ENCODE results near the gene S100A5. TPM values are rescaled to one million over a fixed set of nuclear protein-coding genes. Genes with fewer than 3 reads are reported as not detected.
A peak's percentile ranks its signal among the peaks of the same experiment; 100 is the strongest.

S100A5 gene
- total and polyA plus RNA-seq, 11 donors, result not detected

DNA sequence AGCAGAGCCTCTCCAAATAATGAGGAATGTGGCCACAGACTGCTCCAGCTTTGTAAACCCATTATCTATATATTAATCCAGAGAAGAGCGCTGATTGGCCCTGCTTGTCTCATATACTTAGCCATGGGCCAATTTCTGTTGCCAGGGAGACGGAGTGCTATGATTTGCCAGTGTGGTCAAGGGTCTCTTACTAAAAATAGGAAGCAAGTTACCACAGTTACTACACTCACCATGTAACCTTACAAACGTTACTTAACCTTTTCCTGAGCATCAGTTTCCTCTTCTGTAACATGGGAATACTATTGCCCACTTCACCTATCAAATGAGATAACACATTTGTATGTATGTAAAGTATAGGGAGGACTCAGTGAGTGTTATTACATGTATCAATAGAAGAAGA is 32.6 kb upstream of the S100A5 start:
- 76 to 87% (median 80%) methylated on average over 3 of the region's 3 CpGs for WGBS, 4 donors
- intact Hi-C loops (cut with DNase I), result loop anchor here in 9 of 10 donors (2.0 to 10.0 kb wide), 11 partner anchors 39 to 219 kb away; partner anchors contain the start of genes S100A14 (in 5 of the 9), S100A16 (in 2 of the 9), ILF2 (in 1 of the 9) and S100A9 (in 1 of the 9)
- ATAC-seq, result no peak

DNA sequence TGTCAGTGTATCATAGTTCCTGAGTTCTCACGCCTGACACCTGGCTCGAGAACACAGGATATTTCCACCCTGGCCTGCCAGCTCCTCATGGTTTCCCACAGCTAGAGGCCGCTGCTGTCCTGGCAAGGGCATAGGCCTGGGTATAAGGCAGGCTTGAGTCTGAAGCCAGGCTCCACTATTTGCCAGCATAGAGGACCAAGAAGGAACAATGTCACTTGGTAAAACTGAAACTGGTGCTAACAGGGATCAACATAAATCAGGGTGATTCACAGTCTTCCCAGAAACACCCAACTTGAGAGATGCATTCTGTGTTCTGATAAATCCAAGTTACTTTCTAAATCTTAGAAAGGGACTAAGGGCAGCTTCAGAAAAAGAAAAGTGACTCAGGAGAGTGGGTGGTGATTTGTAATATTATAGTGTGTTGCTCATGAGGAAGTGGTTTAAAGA is 31.9 kb upstream of the S100A5 start:
- peak overlapping the region in 11 of 12 donors; percentile 20 to 76 (median 41) for H3K27ac ChIP-seq
- WGBS, 4 donors, result 10 to 16% (median 14%) methylated on average over 3 of the region's 3 CpGs
- TF ChIP-seq POLR2A (IDR thresholded peaks at IDR 0.05) (no peak), CTCF (IDR thresholded peaks at IDR 0.05) (peak; percentile 71 to 91 (median 82))
- H3K27me3 ChIP-seq, result no peaks in the 10 kb centered on the region
- no peak overlapping the region for H3K4me3 ChIP-seq
- DNase-seq (peak; percentile 81 to 87 (median 86)), ATAC-seq (peak; percentile 89 to 93 (median 92))
- peaks cover 0 to 36% (median 18%) of the 10 kb centered on the region in 12 donors for H3K4me1 ChIP-seq
- H3K9me3 ChIP-seq, result no peaks in the 10 kb centered on the region
- intact Hi-C loops (cut with DNase I), result loop anchor here in 9 of 10 donors (1.0 to 10.0 kb wide), 13 partner anchors 40 to 218 kb away; partner anchors contain the start of genes S100A14 (in 5 of the 9), S100A16 (in 2 of the 9), ILF2 (in 1 of the 9) and S100A9 (in 1 of the 9)
- no peaks in the 10 kb centered on the region for H3K36me3 ChIP-seq

More for the DNA sequence above, 32.6 kb upstream of the S100A5 start:
- Histone ChIP-seq H3K4me3 (no peak overlapping the region), H3K36me3 (no peaks in the 10 kb centered on the region), H3K9me3 (no peaks in the 10 kb centered on the region), H3K27ac (peak overlapping the region in 3 of 12 donors; percentile 30 to 76 (median 36)), H3K4me1 (peaks cover 0 to 28% (median 11%) of the 10 kb centered on the region in 12 donors), H3K27me3 (no peaks in the 10 kb centered on the region)
- TF ChIP-seq POLR2A (IDR thresholded peaks at IDR 0.05) (no peak), CTCF (IDR thresholded peaks at IDR 0.05) (no peak)
- DNase-seq, result no peak

DNA sequence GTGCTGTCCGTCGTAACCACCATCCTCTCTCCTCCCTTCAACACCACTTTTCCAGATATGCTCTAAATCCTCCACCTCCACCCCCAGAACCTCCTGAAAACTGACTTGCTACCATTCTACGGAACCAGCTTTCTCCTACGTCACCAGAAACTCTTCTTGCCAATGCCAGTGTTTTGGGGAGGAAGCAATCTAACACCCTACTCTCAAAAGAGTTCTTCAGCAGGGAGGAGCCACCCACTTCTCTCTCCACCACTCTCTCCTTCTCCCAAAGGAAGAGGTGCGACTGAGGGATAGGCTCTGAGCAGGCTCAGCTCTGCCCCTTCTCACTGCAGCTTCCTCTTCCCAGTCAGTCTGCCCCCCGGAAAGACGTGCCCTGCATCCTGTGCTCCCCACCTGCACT is 31.0 kb upstream of the S100A5 start:
- H3K27ac ChIP-seq, result peak overlapping the region in 2 of 12 donors; percentile 36 to 76
- WGBS, 4 donors, result 69 to 81% (median 73%) methylated on average over 7 of the region's 7 CpGs
- intact Hi-C loops (cut with DNase I), result loop anchor here in 9 of 10 donors (1.0 to 10.0 kb wide), 13 partner anchors 41 to 217 kb away; partner anchors contain the start of genes S100A14 (in 5 of the 9), S100A16 (in 2 of the 9), ILF2 (in 1 of the 9) and S100A9 (in 1 of the 9)
- H3K4me1 ChIP-seq, result peaks cover 6 to 44% (median 26%) of the 10 kb centered on the region in 12 donors
- no peak overlapping the region for H3K4me3 ChIP-seq
- ATAC-seq, result no peak
- H3K36me3 ChIP-seq, result no peaks in the 10 kb centered on the region
- H3K27me3 ChIP-seq, result no peaks in the 10 kb centered on the region
- no peak for TF ChIP-seq CTCF (IDR thresholded peaks at IDR 0.05)
- TF ChIP-seq POLR2A (IDR thresholded peaks at IDR 0.05), result no peak
- H3K9me3 ChIP-seq, result no peaks in the 10 kb centered on the region
- no peak for DNase-seq

DNA sequence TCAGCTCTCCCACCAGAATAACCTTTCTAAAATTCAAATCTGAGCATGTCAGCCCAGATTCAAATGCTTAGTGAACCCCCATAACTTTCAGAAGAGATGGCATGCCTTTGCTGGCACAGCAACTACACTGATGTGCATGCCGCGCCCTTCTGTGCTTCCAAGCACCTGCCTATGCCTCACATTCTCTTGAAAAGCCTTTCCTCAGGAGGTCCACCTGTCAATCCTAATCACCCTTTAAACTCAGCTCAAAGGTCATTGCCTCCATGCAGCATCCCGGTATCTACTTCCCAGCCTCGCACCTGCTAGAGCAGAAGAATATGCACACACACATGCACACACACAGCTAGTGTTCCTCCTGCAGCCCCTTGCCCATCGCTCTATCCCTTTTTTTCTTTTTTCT is 30.1 kb upstream of the S100A5 start:
- Histone ChIP-seq H3K4me3 (no peak overlapping the region), H3K9me3 (no peaks in the 10 kb centered on the region), H3K27me3 (no peaks in the 10 kb centered on the region), H3K4me1 (peaks cover 7 to 53% (median 33%) of the 10 kb centered on the region in 12 donors), H3K27ac (no peak overlapping the region), H3K36me3 (no peaks in the 10 kb centered on the region)
- intact Hi-C loops (cut with DNase I), result loop anchor here in 7 of 10 donors (5.0 to 10.0 kb wide), 9 partner anchors 41 to 216 kb away; partner anchors contain the start of genes S100A14 (in 3 of the 7), S100A16 (in 2 of the 7), ILF2 (in 1 of the 7) and S100A9 (in 1 of the 7)
- no peak for DNase-seq
- WGBS, 4 donors, result 94 to 97% (median 95%) methylated on average over 5 of the region's 5 CpGs
- no peak for ATAC-seq
- TF ChIP-seq POLR2A (IDR thresholded peaks at IDR 0.05) (no peak), CTCF (IDR thresholded peaks at IDR 0.05) (no peak)

Data from heart left ventricle (tissue), 16 donors.